HCT116 (cell line): ENCODE data around the gene NEK7. TPM values are rescaled to one million over a fixed set of nuclear protein-coding genes. Genes with fewer than 3 reads are reported as not detected.

ENCODE experiments used
- ATAC-seq: fragments of 200-7000 bp; cut with Tn5 transposase; 2 replicates; pipeline ENCODE4 v1.9.1; 2020; ENCODE audit warnings: mild to moderate bottlenecking, moderate library complexity
- BruUV-seq: library from RNA; stranded (reverse); fragments of 400-500 nt; replicated peaks from 2 replicates; lab custom pipeline; 2021; lab: Mats Ljungman, UMichigan
- CTCF ChIA-PET: fragments of 300-600 bp; sonication (Branson Sonifier 250); formaldehyde crosslinking; loops from one replicate; lab custom pipeline; 2021; ENCODE audit warnings: antibody characterized with exemption; lab: Charles Lee
- POLR2A ChIA-PET: fragments of 300-600, 350-600 bp; sonication (Branson Sonifier 250); formaldehyde crosslinking; loops from one replicate; lab custom pipeline; 2021; ENCODE audit warnings: antibody characterized with exemption; lab: Charles Lee
- RAD21 ChIA-PET, 2 experiments: fragments of 300-600 bp; sonication (Branson Sonifier 250); formaldehyde crosslinking; loops; one replicate each; lab custom pipeline; 2023; ENCODE audit warnings: low total read pairs in 2 of 2; ENCODE audit not compliant: uncharacterized antibody in 2 of 2, unreplicated experiment in 2 of 2, low non-redundant PET in 1 of 2; lab: Charles Lee
- DNase-seq: peaks from one replicate; pipeline ENCODE4 v3.0.0-alpha.2; 2010; ENCODE audit warnings: low read depth, low spot score
- H2AFZ ChIP-seq: fragments of 200-600 bp; shearing (Covaris generic), sonication (generic); 2 replicates; pipeline ENCODE4 v1.6.1; 2017; ENCODE audit warnings: low read depth, mixed run types, mixed read lengths, antibody characterized with exemption, low read length; ENCODE audit not compliant: poor library complexity, severe bottlenecking
- H3K27ac ChIP-seq: 2 replicates; pipeline ENCODE4 v1.5.1; 2012; ENCODE audit warnings: low read depth, low read length
- H3K27me3 ChIP-seq: fragments of 200-600 bp; sonication (generic); 2 replicates; pipeline ENCODE4 v1.6.1; 2016; ENCODE audit warnings: mixed run types, low read length, mixed read lengths; ENCODE audit not compliant: insufficient read depth
- H3K36me3 ChIP-seq, 2 experiments: fragments of 200-500 bp in 1 of 2; fragments of 200-600 bp in 1 of 2; sonication (Bioruptor generic) in 1 of 2; sonication (generic) in 1 of 2; 2 replicates each; pipeline versions ENCODE4 v1.5.1 to v1.6.1; 2014 to 2016; ENCODE audit warnings: low read length in 2 of 2, inconsistent platforms in 1 of 2, mixed read lengths in 1 of 2, mixed run types in 1 of 2; ENCODE audit not compliant: insufficient read depth in 2 of 2, control insufficient read depth in 1 of 2
- H3K4me1 ChIP-seq, 2 experiments: fragments of 200-600 bp in 1 of 2; sonication (generic) in 1 of 2; 2 replicates each; pipeline versions ENCODE4 v1.5.1 to v1.6.1; 2012 to 2017; ENCODE audit warnings: low read length in 2 of 2, inconsistent platforms in 1 of 2, mild to moderate bottlenecking in 1 of 2, mixed read lengths in 1 of 2, mixed run types in 1 of 2, moderate library complexity in 1 of 2; ENCODE audit not compliant: insufficient read depth in 2 of 2, control insufficient read depth in 1 of 2
- H3K4me2 ChIP-seq: fragments of 200-600 bp; sonication (generic); 2 replicates; pipeline ENCODE4 v1.6.1; 2017; ENCODE audit warnings: mixed run types, low read length, mixed read lengths
- H3K4me3 ChIP-seq, 2 experiments: fragments of 200-600 bp in 1 of 2; sonication (generic) in 1 of 2; replicated peaks in 1 of 2; 2 replicates each; pipeline ENCODE4 v1.5.1; 2011 to 2016; ENCODE audit warnings: low read length in 2 of 2, control low read depth in 1 of 2, low read depth in 1 of 2, mild to moderate bottlenecking in 1 of 2, mixed read lengths in 1 of 2, mixed run types in 1 of 2
- H3K79me2 ChIP-seq: fragments of 200-600 bp; sonication (generic); 2 replicates; pipeline ENCODE4 v1.6.1; 2017; ENCODE audit warnings: mild to moderate bottlenecking, mixed run types, low read length, moderate library complexity, mixed read lengths; ENCODE audit not compliant: insufficient read depth
- H3K9ac ChIP-seq: fragments of 200-600 bp; sonication (generic); 2 replicates; pipeline ENCODE4 v1.6.1; 2016; ENCODE audit warnings: low read length, mixed read lengths
- H3K9me2 ChIP-seq: fragments of 200-600 bp; sonication (generic), shearing (Covaris generic); 2 replicates; pipeline ENCODE4 v1.6.1; 2017; ENCODE audit warnings: mixed run types, mild to moderate bottlenecking, moderate library complexity; ENCODE audit not compliant: insufficient read depth
- H3K9me3 ChIP-seq, 2 experiments: fragments of 200-500 bp in 1 of 2; fragments of 200-600 bp in 1 of 2; sonication (Bioruptor generic) in 1 of 2; sonication (generic) in 1 of 2; 2 replicates each; pipeline ENCODE4 v1.6.1; 2014 to 2017; ENCODE audit warnings: low read length in 2 of 2, mixed read lengths in 2 of 2, inconsistent platforms in 1 of 2, low read depth in 1 of 2, mild to moderate bottlenecking in 1 of 2, mixed run types in 1 of 2, moderate library complexity in 1 of 2; ENCODE audit not compliant: control insufficient read depth in 1 of 2, insufficient read depth in 1 of 2
- H4K20me1 ChIP-seq: fragments of 200-600 bp; sonication (generic), shearing (Covaris generic); 2 replicates; pipeline ENCODE4 v1.6.1; 2017; ENCODE audit warnings: mixed run types, mild to moderate bottlenecking, moderate library complexity; ENCODE audit not compliant: insufficient read depth
- CEBPB ChIP-seq: IDR thresholded peaks from 2 replicates; pipeline ENCODE4 v1.6.1; 2012; ENCODE audit warnings: low read depth
- CTCF ChIP-seq, 3 experiments: fragments of 200-600 bp in 1 of 3; sonication (generic) in 1 of 3; IDR thresholded peaks in 2 of 3; conservative IDR thresholded peaks in 1 of 3; 2 replicates each; pipeline ENCODE4 v1.5.1; 2012 to 2017; ENCODE audit warnings: low read depth in 2 of 3, low read length in 2 of 3, antibody characterized with exemption in 1 of 3, borderline replicate concordance in 1 of 3, control low read depth in 1 of 3, mild to moderate bottlenecking in 1 of 3, mixed read lengths in 1 of 3, mixed run types in 1 of 3, moderate library complexity in 1 of 3; ENCODE audit not compliant: insufficient read depth in 1 of 3
- ELF1 ChIP-seq: IDR thresholded peaks from 2 replicates; pipeline ENCODE4 v1.6.1; 2012; ENCODE audit warnings: low read depth, borderline replicate concordance
- EZH2 ChIP-seq: fragments of 200-600 bp; sonication (generic); IDR thresholded peaks from 2 replicates; pipeline ENCODE4 v1.6.1; 2017; ENCODE audit warnings: antibody characterized with exemption, mixed run types
- POLR2A ChIP-seq: IDR thresholded peaks from 2 replicates; pipeline ENCODE4 v1.7.0; 2011; ENCODE audit warnings: borderline replicate concordance; ENCODE audit not compliant: insufficient read depth, insufficient read length; ENCODE audit errors: extremely low read depth
- POLR2AphosphoS5 ChIP-seq: IDR thresholded peaks from 2 replicates; pipeline ENCODE4 v1.6.1; 2011; ENCODE audit warnings: mild to moderate bottlenecking, low read depth, low read length, moderate library complexity
- RAD21 ChIP-seq: IDR thresholded peaks from 2 replicates; pipeline ENCODE4 v1.6.1; 2012; ENCODE audit warnings: low read depth, mild to moderate bottlenecking
- REST ChIP-seq: IDR thresholded peaks from 2 replicates; pipeline ENCODE4 v1.6.1; 2012; ENCODE audit warnings: low read depth
- SRF ChIP-seq: IDR thresholded peaks from 2 replicates; pipeline ENCODE4 v1.6.1; 2012; ENCODE audit warnings: low read depth
- TCF7L2 ChIP-seq: IDR thresholded peaks from 2 replicates; pipeline ENCODE4 v1.7.0; 2011; ENCODE audit warnings: borderline replicate concordance, inconsistent platforms; ENCODE audit not compliant: insufficient read depth, insufficient read length; ENCODE audit errors: extremely low read depth
- YY1 ChIP-seq: IDR thresholded peaks from 2 replicates; pipeline ENCODE4 v1.6.1; 2011; ENCODE audit warnings: low read length, low read depth, moderate library complexity, mild to moderate bottlenecking; ENCODE audit not compliant: insufficient replicate concordance; ENCODE audit errors: extremely low read depth
- ZFX ChIP-seq: fragments of 450-650 bp; IDR thresholded peaks from 2 replicates; pipeline ENCODE4 v1.6.1; 2017
- ZNF274 ChIP-seq: fragments of 200-500 bp; sonication (Bioruptor generic); IDR thresholded peaks from 2 replicates; pipeline ENCODE4 v1.6.1; 2014; ENCODE audit warnings: mild to moderate bottlenecking, low read depth, low read length, inconsistent platforms
- intact Hi-C: fragments of 100-400 bp; cut with micrococcal nuclease; formaldehyde crosslinking; loops from 2 replicates; pipeline ENCODE4 v1.10.0; 2022
- total RNA-seq: library from RNA; stranded (reverse); gene quantifications from one replicate; pipeline ENCODE4 v1.2.1, GENCODE V29; 2021; ENCODE audit not compliant: unreplicated experiment

The NEK7 gene
- total RNA-seq, 1 experiment from 2014 or later: 33.0 TPM

- no peaks in the 10 kb centered on the region for H3K9me3 ChIP-seq
- H3K36me3 ChIP-seq: no peaks in the 10 kb centered on the region
- intact Hi-C loops: no loop called here
- no peaks in the 10 kb centered on the region for H3K4me1 ChIP-seq
- no peak overlapping the region for H3K9ac ChIP-seq
- no peak overlapping the region for H2AFZ ChIP-seq
- DNase-seq: no peak
- H3K9me2 ChIP-seq: no peaks in the 10 kb centered on the region
- BruUV-seq: no TSS peak
- H3K4me3 ChIP-seq: no peak overlapping the region
- H3K27me3 ChIP-seq: no peaks in the 10 kb centered on the region
- H3K27ac ChIP-seq: no peak overlapping the region
- ATAC-seq: no peak
- ChIA-PET RAD21 (no interaction called here), CTCF (no interaction called here)
- TF ChIP-seq SRF (no peak), YY1 (no peak), POLR2AphosphoS5 (no peak), ZNF274 (no peak), REST (no peak), ELF1 (no peak), CTCF (IDR thresholded peaks at IDR 0.05 in 2 of 3, conservative IDR thresholded peaks at IDR 0.05 in 1 of 3; ENCODE audit: borderline replicate concordance in 1 of 3, insufficient read depth in 1 of 3, low read depth in 2 of 3, low read length in 2 of 3) (no peak), TCF7L2 (no peak), POLR2A (no peak), RAD21 (no peak), CEBPB (no peak), EZH2 (no peak), ZFX (no peak)
- TF ChIP-seq, all 23 proteins: peak for 0
- Histone ChIP-seq H4K20me1 (no peaks in the 10 kb centered on the region), H3K4me2 (no peak overlapping the region), H3K79me2 (peaks cover 20% of the 10 kb centered on the region; the same call in 1 of the 2 replicates)
- POLR2A ChIA-PET: no interaction called here
These were observed 18.8 kb downstream of the NEK7 start for GRCh38 chr1:198175423-198176170.
